Mesendoderm (in vitro differentiated cells): ENCODE results near the gene IL1RAPL2.

Experiments
- DNase-seq: peaks from one replicate; pipeline ENCODE4 v3.0.0; 2013
- H2AK5ac ChIP-seq: 2 replicates; pipeline ENCODE4 v1.6.1; 2013; ENCODE audit warnings: low read length, inconsistent platforms
- H2BK120ac ChIP-seq: 2 replicates; pipeline ENCODE4 v1.6.1; 2013; ENCODE audit warnings: low read depth, mild to moderate bottlenecking, low read length, moderate library complexity, mixed read lengths
- H2BK15ac ChIP-seq: replicated peaks from 2 replicates; pipeline ENCODE4 v1.6.1; 2013; ENCODE audit warnings: low read depth, mild to moderate bottlenecking, moderate library complexity
- H2BK5ac ChIP-seq: 2 replicates; pipeline ENCODE4 v1.6.1; 2013; ENCODE audit warnings: low read length, inconsistent platforms
- H3K18ac ChIP-seq: 2 replicates; pipeline ENCODE4 v1.6.1; 2013; ENCODE audit warnings: mild to moderate bottlenecking, low read length, mixed read lengths
- H3K23ac ChIP-seq: one replicate; pipeline ENCODE4 v1.6.1; 2013; ENCODE audit warnings: low read length
- H3K27ac ChIP-seq: 2 replicates; pipeline ENCODE4 v1.5.1; 2013; ENCODE audit warnings: low read depth, mild to moderate bottlenecking, inconsistent platforms, low read length, moderate library complexity
- H3K27me3 ChIP-seq: 2 replicates; pipeline ENCODE4 v1.6.1; 2013; ENCODE audit warnings: low read length, control low read depth, mild to moderate bottlenecking, inconsistent platforms; ENCODE audit not compliant: insufficient read depth, poor library complexity
- H3K36me3 ChIP-seq: 2 replicates; pipeline ENCODE4 v1.6.1; 2013; ENCODE audit warnings: low read length, inconsistent platforms; ENCODE audit not compliant: control insufficient read depth, insufficient read depth
- H3K4ac ChIP-seq: one replicate; pipeline ENCODE4 v1.6.1; 2013; ENCODE audit warnings: low read depth, mild to moderate bottlenecking, low read length, moderate library complexity
- H3K4me1 ChIP-seq: 2 replicates; pipeline ENCODE4 v1.6.1; 2013; ENCODE audit warnings: low read depth, low read length, inconsistent platforms; ENCODE audit not compliant: control insufficient read depth
- H3K4me2 ChIP-seq: 2 replicates; pipeline ENCODE4 v1.6.1; 2013; ENCODE audit warnings: low read length
- H3K4me3 ChIP-seq: 2 replicates; pipeline ENCODE4 v1.5.1; 2013; ENCODE audit warnings: mild to moderate bottlenecking, low read length
- H3K56ac ChIP-seq: one replicate; pipeline ENCODE4 v1.6.1; 2013; ENCODE audit warnings: low read length
- H3K79me1 ChIP-seq: 2 replicates; pipeline ENCODE4 v1.6.1; 2013; ENCODE audit warnings: low read length, inconsistent platforms
- H3K79me2 ChIP-seq: 2 replicates; pipeline ENCODE4 v1.6.1; 2013; ENCODE audit warnings: mild to moderate bottlenecking, low read length; ENCODE audit not compliant: control insufficient read depth, insufficient read depth
- H3K9ac ChIP-seq: 2 replicates; pipeline ENCODE4 v1.6.1; 2013; ENCODE audit warnings: low read length, inconsistent platforms
- H4K5ac ChIP-seq: one replicate; pipeline ENCODE4 v1.6.1; 2013; ENCODE audit warnings: low read length
- H4K8ac ChIP-seq: one replicate; pipeline ENCODE4 v1.6.1; 2013; ENCODE audit warnings: low read depth, mild to moderate bottlenecking, control low read depth, low read length, moderate library complexity
- WGBS: extraction: QIAGEN DNeasy Blood & Tissue Kit; methylation state at CpG from one replicate; pipeline ENCODE4 v1.1.7; 2013; ENCODE audit warnings: low lambda C conversion rate, missing lambda C conversion rate; ENCODE audit not compliant: insufficient coverage; ENCODE audit errors: extremely low coverage; 5-methylcytosine and 5-hydroxymethylcytosine counted together

Gene IL1RAPL2

DNA sequence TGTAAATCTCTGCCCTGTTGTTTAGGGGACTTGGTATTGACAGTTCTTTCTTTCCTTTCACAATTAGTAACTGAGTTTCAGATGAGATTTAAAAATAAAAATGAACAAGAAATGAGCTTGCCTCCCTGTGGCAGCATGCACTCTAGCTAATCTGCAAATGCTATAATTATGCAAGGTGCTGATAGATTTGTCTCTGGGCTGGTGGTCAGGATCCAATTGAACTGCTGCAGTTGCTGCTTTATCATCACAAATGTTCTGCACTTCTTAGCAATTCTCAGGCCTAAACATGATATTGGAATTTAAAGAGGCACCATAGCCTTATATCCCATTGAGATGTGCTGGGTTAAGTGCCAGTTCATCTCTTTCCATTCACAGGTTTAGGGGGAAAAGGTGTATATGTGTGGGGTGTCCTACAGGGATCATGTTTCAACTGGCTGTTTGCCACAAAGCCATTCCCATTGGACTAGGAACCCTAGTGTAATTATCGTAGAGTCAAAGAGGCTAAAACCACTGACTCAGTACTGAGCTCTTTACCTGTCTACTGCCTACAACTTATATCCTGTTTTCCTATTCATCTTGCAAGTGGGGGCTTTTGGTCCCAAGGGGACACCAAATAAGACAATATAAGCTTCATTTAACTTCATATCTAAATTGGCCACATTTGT is 914.8 kb downstream of the IL1RAPL2 start:
- H4K5ac ChIP-seq: no peak overlapping the region

DNA sequence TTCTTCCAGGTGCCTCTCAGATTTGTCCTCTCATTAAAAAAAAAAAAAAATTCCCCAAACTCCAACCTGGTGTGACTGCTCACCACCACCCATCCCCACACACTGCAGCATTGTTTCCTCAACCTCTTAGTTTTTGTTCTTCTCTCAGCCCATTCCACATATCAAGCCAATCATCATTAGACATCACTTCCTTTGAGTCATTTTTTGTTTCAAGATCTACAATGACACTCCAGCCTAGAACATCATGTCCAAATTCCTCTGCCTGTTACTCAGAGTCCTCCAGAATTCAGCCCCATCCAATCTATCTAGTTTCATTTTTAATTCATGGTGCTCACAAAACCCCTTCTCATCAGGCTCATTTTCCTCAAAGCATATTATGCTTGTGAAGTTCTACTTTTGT is 917.0 kb downstream of the IL1RAPL2 start:
- Histone ChIP-seq H3K27ac (no peak overlapping the region), H3K4me3 (no peak overlapping the region), H3K79me1 (no peaks in the 10 kb centered on the region), H3K4me2 (no peak overlapping the region), H3K4ac (no peak overlapping the region), H3K4me1 (no peaks in the 10 kb centered on the region), H4K5ac (no peak overlapping the region), H3K27me3 (no peaks in the 10 kb centered on the region), H2BK120ac (no peak overlapping the region), H2BK15ac (no peak overlapping the region), H2BK5ac (no peak overlapping the region), H3K18ac (no peak overlapping the region), H2AK5ac (no peak overlapping the region), H3K36me3 (no peaks in the 10 kb centered on the region), H3K56ac (no peak overlapping the region), H3K79me2 (no peaks in the 10 kb centered on the region), H3K9ac (no peak overlapping the region), H4K8ac (no peak overlapping the region), H3K23ac (no peak overlapping the region)
- DNase-seq: no peak

More for the DNA sequence above, 914.8 kb downstream of the IL1RAPL2 start:
- Histone ChIP-seq H3K4me2 (no peak overlapping the region), H3K18ac (no peak overlapping the region), H3K56ac (no peak overlapping the region), H2AK5ac (no peak overlapping the region), H3K27ac (no peak overlapping the region), H3K79me2 (no peaks in the 10 kb centered on the region), H2BK120ac (no peak overlapping the region), H3K4me1 (no peaks in the 10 kb centered on the region), H3K36me3 (no peaks in the 10 kb centered on the region), H3K23ac (no peak overlapping the region), H3K79me1 (no peaks in the 10 kb centered on the region), H3K9ac (no peak overlapping the region), H3K4me3 (no peak overlapping the region), H2BK15ac (no peak overlapping the region), H3K27me3 (no peaks in the 10 kb centered on the region), H2BK5ac (no peak overlapping the region), H3K4ac (no peak overlapping the region), H4K8ac (no peak overlapping the region)
- no CpG with 5 or more reads among the region's 1 CpG for WGBS
- DNase-seq: no peak

GRCh38 chrX:105488716-105489115 is 922.7 kb downstream of the IL1RAPL2 start:
- H3K9ac ChIP-seq: no peak overlapping the region
- no peak overlapping the region for H4K8ac ChIP-seq
- no peak overlapping the region for H2AK5ac ChIP-seq
- H3K36me3 ChIP-seq: no peaks in the 10 kb centered on the region
- no peaks in the 10 kb centered on the region for H3K27me3 ChIP-seq
- no peaks in the 10 kb centered on the region for H3K4me1 ChIP-seq
- WGBS: no CpG with 5 or more reads among the region's 1 CpG
- H3K4me2 ChIP-seq: no peak overlapping the region
- H3K56ac ChIP-seq: no peak overlapping the region
- H3K4ac ChIP-seq: no peak overlapping the region
- H3K79me1 ChIP-seq: no peaks in the 10 kb centered on the region
- no peak overlapping the region for H2BK120ac ChIP-seq
- no peaks in the 10 kb centered on the region for H3K79me2 ChIP-seq
- H3K18ac ChIP-seq: no peak overlapping the region
- no peak overlapping the region for H4K5ac ChIP-seq
- no peak overlapping the region for H3K27ac ChIP-seq
- H2BK15ac ChIP-seq: no peak overlapping the region
- no peak overlapping the region for H2BK5ac ChIP-seq
- no peak overlapping the region for H3K4me3 ChIP-seq
- DNase-seq: no peak
- no peak overlapping the region for H3K23ac ChIP-seq

DNA sequence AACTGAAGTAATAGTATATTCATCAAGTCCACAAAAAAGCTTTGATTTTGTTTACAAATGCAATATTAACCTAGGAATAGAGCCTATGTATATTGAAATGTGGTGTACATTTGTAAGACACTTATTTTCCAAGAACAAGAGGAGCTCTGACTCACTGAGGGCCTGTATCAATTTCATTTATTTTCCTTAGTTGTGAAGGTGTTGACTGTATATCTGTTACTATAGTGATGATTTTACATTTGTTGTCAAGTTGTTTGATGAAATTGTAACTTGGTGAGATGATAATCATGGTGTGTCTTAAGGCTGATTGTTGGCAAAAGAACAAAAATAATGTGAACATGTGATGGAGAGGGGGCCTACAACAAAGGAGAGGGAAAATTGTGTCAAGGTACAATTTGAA is 929.4 kb downstream of the IL1RAPL2 start:
- H2BK120ac ChIP-seq: no peak overlapping the region
- no peak overlapping the region for H3K4me3 ChIP-seq
- no peak overlapping the region for H2BK5ac ChIP-seq
- no peak overlapping the region for H3K18ac ChIP-seq
- no peaks in the 10 kb centered on the region for H3K4me1 ChIP-seq
- DNase-seq: no peak
- no peak overlapping the region for H4K8ac ChIP-seq
- no peak overlapping the region for H2AK5ac ChIP-seq
- no peak overlapping the region for H3K4ac ChIP-seq
- H3K23ac ChIP-seq: no peak overlapping the region
- H3K4me2 ChIP-seq: no peak overlapping the region
- H3K79me2 ChIP-seq: no peaks in the 10 kb centered on the region
- H3K9ac ChIP-seq: no peak overlapping the region
- no peaks in the 10 kb centered on the region for H3K79me1 ChIP-seq
- no peaks in the 10 kb centered on the region for H3K36me3 ChIP-seq
- no peak overlapping the region for H2BK15ac ChIP-seq
- H3K56ac ChIP-seq: no peak overlapping the region
- no peak overlapping the region for H4K5ac ChIP-seq
- H3K27ac ChIP-seq: no peak overlapping the region
- no peaks in the 10 kb centered on the region for H3K27me3 ChIP-seq

GRCh38 chrX:105502336-105502735 is 936.3 kb downstream of the IL1RAPL2 start:
- no peak for DNase-seq
- no CpG with 5 or more reads among the region's 1 CpG for WGBS
- H3K56ac ChIP-seq: no peak overlapping the region
- H3K4me3 ChIP-seq: no peak overlapping the region
- H3K4ac ChIP-seq: no peak overlapping the region
- H2BK15ac ChIP-seq: no peak overlapping the region
- H3K23ac ChIP-seq: no peak overlapping the region
- no peaks in the 10 kb centered on the region for H3K79me2 ChIP-seq
- no peaks in the 10 kb centered on the region for H3K4me1 ChIP-seq
- no peak overlapping the region for H3K4me2 ChIP-seq
- no peak overlapping the region for H3K9ac ChIP-seq
- no peak overlapping the region for H4K5ac ChIP-seq
- H3K18ac ChIP-seq: no peak overlapping the region
- no peaks in the 10 kb centered on the region for H3K27me3 ChIP-seq
- no peak overlapping the region for H2BK120ac ChIP-seq
- no peak overlapping the region for H2BK5ac ChIP-seq
- no peaks in the 10 kb centered on the region for H3K36me3 ChIP-seq
- no peaks in the 10 kb centered on the region for H3K79me1 ChIP-seq
- no peak overlapping the region for H3K27ac ChIP-seq
- no peak overlapping the region for H4K8ac ChIP-seq
- no peak overlapping the region for H2AK5ac ChIP-seq

- no peak overlapping the region for H3K27ac ChIP-seq
- no peak overlapping the region for H4K5ac ChIP-seq
- no peak overlapping the region for H2BK15ac ChIP-seq
- no peak for DNase-seq
- no peak overlapping the region for H4K8ac ChIP-seq
- WGBS: no CpG with 5 or more reads among the region's 1 CpG
- H2BK120ac ChIP-seq: no peak overlapping the region
- H3K18ac ChIP-seq: no peak overlapping the region
- H3K23ac ChIP-seq: no peak overlapping the region
- H3K36me3 ChIP-seq: no peaks in the 10 kb centered on the region
- H3K56ac ChIP-seq: no peak overlapping the region
- H3K4me3 ChIP-seq: no peak overlapping the region
- H2AK5ac ChIP-seq: no peak overlapping the region
- H3K79me2 ChIP-seq: no peaks in the 10 kb centered on the region
- H3K27me3 ChIP-seq: no peaks in the 10 kb centered on the region
- H3K4ac ChIP-seq: no peak overlapping the region
- no peaks in the 10 kb centered on the region for H3K4me1 ChIP-seq
- H2BK5ac ChIP-seq: no peak overlapping the region
- no peak overlapping the region for H3K9ac ChIP-seq
- no peak overlapping the region for H3K4me2 ChIP-seq
- no peaks in the 10 kb centered on the region for H3K79me1 ChIP-seq
Measured at GRCh38 chrX:105515561-105515960, 949.6 kb downstream of the IL1RAPL2 start.
